IMR-90 (cell line): ENCODE data around the gene FBRS. TPM values are rescaled to one million over a fixed set of nuclear protein-coding genes. Genes with fewer than 3 reads are reported as not detected.

Experiments used
- ATAC-seq: fragments of 200-7000 bp; cut with Tn5 transposase; 2 replicates; pipeline ENCODE4 v1.9.1; 2020; ENCODE audit warnings: low read depth, mild to moderate bottlenecking, moderate library complexity
- BruUV-seq: library from RNA; stranded (reverse); fragments of 400-500 nt; replicated peaks from 2 replicates; lab custom pipeline; 2021; lab: Mats Ljungman, UMichigan
- CTCF ChIA-PET: fragments of 300-600 bp; formaldehyde crosslinking; extraction: SDS; loops from one replicate; lab custom pipeline; 2021; ENCODE audit warnings: antibody characterized with exemption; lab: Yijun Ruan, JAX
- POLR2A ChIA-PET: fragments of 300-600 bp; sonication (Branson Sonifier 250); formaldehyde crosslinking; loops from one replicate; lab custom pipeline; 2022; ENCODE audit warnings: antibody characterized with exemption; ENCODE audit not compliant: unreplicated experiment; lab: Charles Lee
- DNase-seq: peaks from one replicate; pipeline ENCODE4 v3.0.0; 2013
- H2AFZ ChIP-seq: replicated peaks from 2 replicates; pipeline ENCODE3; 2013; ENCODE audit warnings: low read length, mild to moderate bottlenecking; ENCODE audit not compliant: poor library complexity
- H2AK5ac ChIP-seq: 2 replicates; pipeline ENCODE4 v1.6.1; 2013; ENCODE audit warnings: low read depth, low read length, inconsistent platforms
- H2AK9ac ChIP-seq: replicated peaks from 2 replicates; pipeline ENCODE3; 2013; ENCODE audit warnings: mild to moderate bottlenecking, low read depth, low read length, moderate library complexity; ENCODE audit not compliant: poor library complexity
- H2BK120ac ChIP-seq: 2 replicates; pipeline ENCODE4 v1.6.1; 2013; ENCODE audit warnings: low read depth, low read length, inconsistent platforms
- H2BK15ac ChIP-seq: 3 replicates; pipeline ENCODE4 v1.6.1; 2013; ENCODE audit warnings: low read depth, low read length, inconsistent platforms
- H2BK20ac ChIP-seq: 2 replicates; pipeline ENCODE4 v1.6.1; 2013; ENCODE audit warnings: low read depth, mild to moderate bottlenecking, inconsistent platforms, low read length, moderate library complexity
- H2BK5ac ChIP-seq: 2 replicates; pipeline ENCODE4 v1.6.1; 2013; ENCODE audit warnings: mild to moderate bottlenecking, low read depth, low read length, inconsistent platforms; ENCODE audit not compliant: poor library complexity, severe bottlenecking
- H3K14ac ChIP-seq: replicated peaks from 2 replicates; pipeline ENCODE4 v1.6.1; 2013; ENCODE audit warnings: low read depth, low read length, inconsistent platforms
- H3K18ac ChIP-seq: 2 replicates; pipeline ENCODE4 v1.6.1; 2013; ENCODE audit warnings: low read depth, low read length, control low read depth
- H3K23ac ChIP-seq: 2 replicates; pipeline ENCODE4 v1.6.1; 2013; ENCODE audit warnings: low read depth, low read length, inconsistent platforms
- H3K27ac ChIP-seq: 2 replicates; pipeline ENCODE4 v1.5.1; 2013; ENCODE audit warnings: mild to moderate bottlenecking, control low read depth, low read length; ENCODE audit not compliant: insufficient read depth
- H3K27me3 ChIP-seq: 2 replicates; pipeline ENCODE4 v1.6.1; 2013; ENCODE audit warnings: low read length; ENCODE audit not compliant: control insufficient read depth, insufficient read depth
- H3K36me3 ChIP-seq: 2 replicates; pipeline ENCODE4 v1.6.1; 2013; ENCODE audit warnings: low read length, mixed read lengths; ENCODE audit not compliant: control insufficient read depth, insufficient read depth
- H3K4ac ChIP-seq: 2 replicates; pipeline ENCODE4 v1.6.1; 2013; ENCODE audit warnings: low read depth, low read length, inconsistent platforms
- H3K4me1 ChIP-seq: 2 replicates; pipeline ENCODE4 v1.6.1; 2013; ENCODE audit warnings: low read length, mixed read lengths; ENCODE audit not compliant: control insufficient read depth, insufficient read depth
- H3K4me2 ChIP-seq: 2 replicates; pipeline ENCODE4 v1.6.1; 2013; ENCODE audit warnings: low read depth, mild to moderate bottlenecking, control low read depth, low read length, moderate library complexity
- H3K4me3 ChIP-seq: 2 replicates; pipeline ENCODE4 v1.5.1; 2013; ENCODE audit warnings: low read depth, mild to moderate bottlenecking, control low read depth, low read length, moderate library complexity; ENCODE audit not compliant: insufficient read depth
- H3K56ac ChIP-seq: 2 replicates; pipeline ENCODE4 v1.6.1; 2013; ENCODE audit warnings: low read length, inconsistent platforms; ENCODE audit not compliant: insufficient read depth; ENCODE audit errors: extremely low read depth
- H3K79me1 ChIP-seq, 2 experiments: 2 replicates each; pipeline ENCODE4 v1.6.1; 2013; ENCODE audit warnings: low read length in 2 of 2, inconsistent platforms in 1 of 2, low read depth in 1 of 2
- H3K9ac ChIP-seq: 2 replicates; pipeline ENCODE4 v1.6.1; 2013; ENCODE audit warnings: low read depth, low read length, control low read depth
- H3K9me1 ChIP-seq: 2 replicates; pipeline ENCODE4 v1.6.1; 2013; ENCODE audit warnings: low read length, inconsistent platforms; ENCODE audit not compliant: insufficient read depth
- H3K9me3 ChIP-seq: 2 replicates; pipeline ENCODE4 v1.6.1; 2013; ENCODE audit warnings: low read length; ENCODE audit not compliant: control insufficient read depth, insufficient read depth
- H4K20me1 ChIP-seq: 2 replicates; pipeline ENCODE4 v1.6.1; 2013; ENCODE audit warnings: low read length, inconsistent platforms; ENCODE audit not compliant: insufficient read depth
- H4K5ac ChIP-seq: 2 replicates; pipeline ENCODE4 v1.6.1; 2013; ENCODE audit warnings: mild to moderate bottlenecking, low read depth, low read length, control low read depth
- H4K8ac ChIP-seq, 2 experiments: 2 replicates each; pipeline ENCODE4 v1.6.1; 2013; ENCODE audit warnings: low read depth in 2 of 2, low read length in 2 of 2, control low read depth in 1 of 2, inconsistent platforms in 1 of 2
- H4K91ac ChIP-seq: 2 replicates; pipeline ENCODE4 v1.6.1; 2013; ENCODE audit warnings: low read depth, low read length, inconsistent platforms; ENCODE audit not compliant: insufficient read depth
- BHLHE40 ChIP-seq: fragments of 150-350 bp; IDR thresholded peaks from 2 replicates; pipeline ENCODE4 v1.6.1; 2016; ENCODE audit warnings: mild to moderate bottlenecking, low read depth, low read length
- CEBPB ChIP-seq: IDR thresholded peaks from 2 replicates; pipeline ENCODE4 v1.6.1; 2012; ENCODE audit warnings: low read depth, low read length, improper control_type of control experiment
- MXI1 ChIP-seq: IDR thresholded peaks from 2 replicates; pipeline ENCODE4 v1.6.1; 2012; ENCODE audit warnings: low read depth, mild to moderate bottlenecking, low read length, moderate library complexity, borderline replicate concordance
- USF2 ChIP-seq: fragments of 150-350 bp; IDR thresholded peaks from 2 replicates; pipeline ENCODE4 v1.6.1; 2017; ENCODE audit warnings: mild to moderate bottlenecking, antibody characterized with exemption, low read length, low read depth
- WGBS, 2 experiments: methylation state at CpG; one replicate each; pipeline versions ENCODE4 v1.1.5 to v1.1.7; 2013; ENCODE audit warnings: missing lambda C conversion rate in 2 of 2; ENCODE audit not compliant: insufficient read length in 1 of 2; ENCODE audit errors: extremely low coverage in 2 of 2; 5-methylcytosine and 5-hydroxymethylcytosine counted together
- dilution Hi-C: fragments of 300-500 bp; cut with HindIII; formaldehyde crosslinking; loops from one replicate; pipeline ENCODE4 v1.14.3; 2018; ENCODE audit warnings: low sequenced_read_pairs; ENCODE audit not compliant: unreplicated experiment
- in situ Hi-C: fragments of 300-500 bp; cut with MboI; formaldehyde crosslinking; loops from 3 replicates; pipeline ENCODE4 v1.14.3; 2019; ENCODE audit warnings: low sequenced_read_pairs, inconsistent platforms, mixed read lengths
- intact Hi-C: fragments of 100-400 bp; cut with micrococcal nuclease; formaldehyde crosslinking; loops from 2 replicates; pipeline ENCODE4 v1.10.0; 2022
- polyA plus RNA-seq, 3 experiments: library from polyadenylated mRNA; depleted of rRNA; stranded (reverse); fragments of >200 nt; gene quantifications; 2 replicates each; pipeline ENCODE4 v1.2.3, GENCODE V29; 2012; ENCODE audit warnings: low replicate concordance in 1 of 3
- total RNA-seq: library from RNA; depleted of rRNA; stranded (reverse); fragments of >200 nt; gene quantifications from 2 replicates; pipeline ENCODE4 v1.2.3, GENCODE V29; 2012

FBRS gene
- total and polyA plus RNA-seq, 2 of the 4 experiments (the other 2 are of a cell fraction) = 2.0 to 22.4 TPM

GRCh38 chr16:30697264-30698138 is 39.3 kb downstream of the FBRS start:
- TF ChIP-seq CEBPB = no peak
- no peak for TF ChIP-seq MXI1
- peak; percentile 49; the same call in 1 of the 2 replicates for TF ChIP-seq USF2
- TF ChIP-seq BHLHE40 = peak; percentile 80; the same call in 1 of the 2 replicates
- peak overlapping the region; percentile 85 for H3K4me3 ChIP-seq
- intact Hi-C loops = loop anchor here (5.0 kb wide), 1 partner anchor 225 kb away; the partner anchor contains the start of gene FBXL19
- peak overlapping the region; percentile 54 for H2BK5ac ChIP-seq
- peaks cover 15% of the 10 kb centered on the region for H3K36me3 ChIP-seq
- peak overlapping the region; percentile 87 for H3K23ac ChIP-seq
- peak; percentile 94 for DNase-seq
- peak overlapping the region; percentile 98 for H3K14ac ChIP-seq
- H2BK120ac ChIP-seq = 0 out of 2 replicates have a peak overlapping the region, but pooled peaks have one; percentile 72
- H2AFZ ChIP-seq = peak overlapping the region; percentile 100
- H3K4me2 ChIP-seq = peak overlapping the region; percentile 98
- H3K27ac ChIP-seq = peak overlapping the region; percentile 71
- H2AK5ac ChIP-seq = 0 out of 2 replicates have a peak overlapping the region, but pooled peaks have one; percentile 17
- peak overlapping the region; percentile 100 for H2AK9ac ChIP-seq
- dilution Hi-C loops = no loop called here
- WGBS, 2 experiments = 20% methylated on average over 10 of the region's 26 CpGs; no CpG with 5 or more reads in 1 of the 2 experiments
- H3K18ac ChIP-seq = no peak overlapping the region
- peaks cover 8% of the 10 kb centered on the region for H3K4me1 ChIP-seq
- H3K9me1 ChIP-seq = peaks cover 7% of the 10 kb centered on the region
- H3K9me3 ChIP-seq = no peaks in the 10 kb centered on the region
- in situ Hi-C loops = no loop called here
- H2BK15ac ChIP-seq = no peak overlapping the region
- no peaks in the 10 kb centered on the region for H3K27me3 ChIP-seq
- peak overlapping the region; percentile 96 for H4K5ac ChIP-seq
- peak overlapping the region; percentile 99; the same call in 1 of the 2 replicates for H3K4ac ChIP-seq
- peaks cover 6 to 31% of the 10 kb centered on the region in 2 experiments; a peak in 3 of 4 replicates for H3K79me1 ChIP-seq
- H4K91ac ChIP-seq = peak overlapping the region; percentile 69
- BruUV-seq = no TSS peak
- H4K20me1 ChIP-seq = peaks cover 18% of the 10 kb centered on the region
- H3K56ac ChIP-seq = peak overlapping the region; percentile 27; the same call in 1 of the 2 replicates
- 0 out of 2 replicates have a peak overlapping the region, but pooled peaks have one; percentile 38 for H2BK20ac ChIP-seq
- ATAC-seq = no peak; the same call in 1 of the 2 replicates
- peak overlapping the region; percentile 88 to 98 for H4K8ac ChIP-seq
- H3K9ac ChIP-seq = peak overlapping the region; percentile 82
- ChIA-PET CTCF (interaction anchor here (1.0 kb wide), 1 partner anchor 117 kb away, joined by 3 read pairs; no protein-coding TSS in a partner anchor), POLR2A (no interaction called here)
